HCT116 (cell line): ENCODE data around the gene CCR6. TPM values are rescaled to one million over a fixed set of nuclear protein-coding genes. Genes with fewer than 3 reads are reported as not detected.

ENCODE experiments used
- ATAC-seq: fragments of 200-7000 bp; cut with Tn5 transposase; 2 replicates; pipeline ENCODE4 v1.9.1; 2020; ENCODE audit warnings: mild to moderate bottlenecking, moderate library complexity
- BruUV-seq: library from RNA; stranded (reverse); fragments of 400-500 nt; replicated peaks from 2 replicates; lab custom pipeline; 2021; lab: Mats Ljungman, UMichigan
- CTCF ChIA-PET: fragments of 300-600 bp; sonication (Branson Sonifier 250); formaldehyde crosslinking; loops from one replicate; lab custom pipeline; 2021; ENCODE audit warnings: antibody characterized with exemption; lab: Charles Lee
- POLR2A ChIA-PET: fragments of 300-600, 350-600 bp; sonication (Branson Sonifier 250); formaldehyde crosslinking; loops from one replicate; lab custom pipeline; 2021; ENCODE audit warnings: antibody characterized with exemption; lab: Charles Lee
- RAD21 ChIA-PET, 2 experiments: fragments of 300-600 bp; sonication (Branson Sonifier 250); formaldehyde crosslinking; loops; one replicate each; lab custom pipeline; 2023; ENCODE audit warnings: low total read pairs in 2 of 2; ENCODE audit not compliant: uncharacterized antibody in 2 of 2, unreplicated experiment in 2 of 2, low non-redundant PET in 1 of 2; lab: Charles Lee
- DNase-seq: peaks from one replicate; pipeline ENCODE4 v3.0.0-alpha.2; 2010; ENCODE audit warnings: low read depth, low spot score
- H2AFZ ChIP-seq: fragments of 200-600 bp; shearing (Covaris generic), sonication (generic); 2 replicates; pipeline ENCODE4 v1.6.1; 2017; ENCODE audit warnings: low read depth, mixed run types, mixed read lengths, antibody characterized with exemption, low read length; ENCODE audit not compliant: poor library complexity, severe bottlenecking
- H3K27ac ChIP-seq: 2 replicates; pipeline ENCODE4 v1.5.1; 2012; ENCODE audit warnings: low read depth, low read length
- H3K27me3 ChIP-seq: fragments of 200-600 bp; sonication (generic); 2 replicates; pipeline ENCODE4 v1.6.1; 2016; ENCODE audit warnings: mixed run types, low read length, mixed read lengths; ENCODE audit not compliant: insufficient read depth
- H3K36me3 ChIP-seq, 2 experiments: fragments of 200-500 bp in 1 of 2; fragments of 200-600 bp in 1 of 2; sonication (Bioruptor generic) in 1 of 2; sonication (generic) in 1 of 2; 2 replicates each; pipeline versions ENCODE4 v1.5.1 to v1.6.1; 2014 to 2016; ENCODE audit warnings: low read length in 2 of 2, inconsistent platforms in 1 of 2, mixed read lengths in 1 of 2, mixed run types in 1 of 2; ENCODE audit not compliant: insufficient read depth in 2 of 2, control insufficient read depth in 1 of 2
- H3K4me1 ChIP-seq, 2 experiments: fragments of 200-600 bp in 1 of 2; sonication (generic) in 1 of 2; 2 replicates each; pipeline versions ENCODE4 v1.5.1 to v1.6.1; 2012 to 2017; ENCODE audit warnings: low read length in 2 of 2, inconsistent platforms in 1 of 2, mild to moderate bottlenecking in 1 of 2, mixed read lengths in 1 of 2, mixed run types in 1 of 2, moderate library complexity in 1 of 2; ENCODE audit not compliant: insufficient read depth in 2 of 2, control insufficient read depth in 1 of 2
- H3K4me2 ChIP-seq: fragments of 200-600 bp; sonication (generic); 2 replicates; pipeline ENCODE4 v1.6.1; 2017; ENCODE audit warnings: mixed run types, low read length, mixed read lengths
- H3K4me3 ChIP-seq, 2 experiments: fragments of 200-600 bp in 1 of 2; sonication (generic) in 1 of 2; replicated peaks in 1 of 2; 2 replicates each; pipeline ENCODE4 v1.5.1; 2011 to 2016; ENCODE audit warnings: low read length in 2 of 2, control low read depth in 1 of 2, low read depth in 1 of 2, mild to moderate bottlenecking in 1 of 2, mixed read lengths in 1 of 2, mixed run types in 1 of 2
- H3K79me2 ChIP-seq: fragments of 200-600 bp; sonication (generic); 2 replicates; pipeline ENCODE4 v1.6.1; 2017; ENCODE audit warnings: mild to moderate bottlenecking, mixed run types, low read length, moderate library complexity, mixed read lengths; ENCODE audit not compliant: insufficient read depth
- H3K9ac ChIP-seq: fragments of 200-600 bp; sonication (generic); 2 replicates; pipeline ENCODE4 v1.6.1; 2016; ENCODE audit warnings: low read length, mixed read lengths
- H3K9me2 ChIP-seq: fragments of 200-600 bp; sonication (generic), shearing (Covaris generic); 2 replicates; pipeline ENCODE4 v1.6.1; 2017; ENCODE audit warnings: mixed run types, mild to moderate bottlenecking, moderate library complexity; ENCODE audit not compliant: insufficient read depth
- H3K9me3 ChIP-seq, 2 experiments: fragments of 200-500 bp in 1 of 2; fragments of 200-600 bp in 1 of 2; sonication (Bioruptor generic) in 1 of 2; sonication (generic) in 1 of 2; 2 replicates each; pipeline ENCODE4 v1.6.1; 2014 to 2017; ENCODE audit warnings: low read length in 2 of 2, mixed read lengths in 2 of 2, inconsistent platforms in 1 of 2, low read depth in 1 of 2, mild to moderate bottlenecking in 1 of 2, mixed run types in 1 of 2, moderate library complexity in 1 of 2; ENCODE audit not compliant: control insufficient read depth in 1 of 2, insufficient read depth in 1 of 2
- H4K20me1 ChIP-seq: fragments of 200-600 bp; sonication (generic), shearing (Covaris generic); 2 replicates; pipeline ENCODE4 v1.6.1; 2017; ENCODE audit warnings: mixed run types, mild to moderate bottlenecking, moderate library complexity; ENCODE audit not compliant: insufficient read depth
- ATF3 ChIP-seq: IDR thresholded peaks from 2 replicates; pipeline ENCODE4 v1.6.1; 2012
- CBX3 ChIP-seq: IDR thresholded peaks from 2 replicates; pipeline ENCODE4 v1.6.1; 2012; ENCODE audit warnings: low read depth
- CEBPB ChIP-seq: IDR thresholded peaks from 2 replicates; pipeline ENCODE4 v1.6.1; 2012; ENCODE audit warnings: low read depth
- EGR1 ChIP-seq: IDR thresholded peaks from 2 replicates; pipeline ENCODE4 v1.6.1; 2012; ENCODE audit warnings: low read depth
- EZH2 ChIP-seq: fragments of 200-600 bp; sonication (generic); IDR thresholded peaks from 2 replicates; pipeline ENCODE4 v1.6.1; 2017; ENCODE audit warnings: antibody characterized with exemption, mixed run types
- EZH2phosphoT487 ChIP-seq: fragments of 200-600 bp; IDR thresholded peaks from 2 replicates; pipeline ENCODE4 v1.6.1; 2018; ENCODE audit warnings: antibody characterized with exemption, borderline replicate concordance
- JUND ChIP-seq: IDR thresholded peaks from 2 replicates; pipeline ENCODE4 v1.6.1; 2012
- MAX ChIP-seq: IDR thresholded peaks from 2 replicates; pipeline ENCODE4 v1.6.1; 2012
- POLR2AphosphoS5 ChIP-seq: IDR thresholded peaks from 2 replicates; pipeline ENCODE4 v1.6.1; 2011; ENCODE audit warnings: mild to moderate bottlenecking, low read depth, low read length, moderate library complexity
- RAD21 ChIP-seq: IDR thresholded peaks from 2 replicates; pipeline ENCODE4 v1.6.1; 2012; ENCODE audit warnings: low read depth, mild to moderate bottlenecking
- REST ChIP-seq: IDR thresholded peaks from 2 replicates; pipeline ENCODE4 v1.6.1; 2012; ENCODE audit warnings: low read depth
- SIN3A ChIP-seq: IDR thresholded peaks from 2 replicates; pipeline ENCODE4 v1.6.1; 2012; ENCODE audit warnings: low read depth
- SP1 ChIP-seq: IDR thresholded peaks from 2 replicates; pipeline ENCODE4 v1.6.1; 2012; ENCODE audit warnings: low read depth
- SRF ChIP-seq: IDR thresholded peaks from 2 replicates; pipeline ENCODE4 v1.6.1; 2012; ENCODE audit warnings: low read depth
- TCF7L2 ChIP-seq: IDR thresholded peaks from 2 replicates; pipeline ENCODE4 v1.7.0; 2011; ENCODE audit warnings: borderline replicate concordance, inconsistent platforms; ENCODE audit not compliant: insufficient read depth, insufficient read length; ENCODE audit errors: extremely low read depth
- YY1 ChIP-seq: IDR thresholded peaks from 2 replicates; pipeline ENCODE4 v1.6.1; 2011; ENCODE audit warnings: low read length, low read depth, moderate library complexity, mild to moderate bottlenecking; ENCODE audit not compliant: insufficient replicate concordance; ENCODE audit errors: extremely low read depth
- ZNF274 ChIP-seq: fragments of 200-500 bp; sonication (Bioruptor generic); IDR thresholded peaks from 2 replicates; pipeline ENCODE4 v1.6.1; 2014; ENCODE audit warnings: mild to moderate bottlenecking, low read depth, low read length, inconsistent platforms
- intact Hi-C: fragments of 100-400 bp; cut with micrococcal nuclease; formaldehyde crosslinking; loops from 2 replicates; pipeline ENCODE4 v1.10.0; 2022
- total RNA-seq: library from RNA; stranded (reverse); gene quantifications from one replicate; pipeline ENCODE4 v1.2.1, GENCODE V29; 2021; ENCODE audit not compliant: unreplicated experiment

Gene CCR6
- total RNA-seq, 1 experiment from 2014 or later, result not detected

GRCh38 chr6:167130008-167130677, 7.2 kb downstream of the CCR6 start:
- TF ChIP-seq CBX3, result no peak
- no peak for TF ChIP-seq POLR2AphosphoS5
- TF ChIP-seq SIN3A, result no peak
- TF ChIP-seq ATF3, result no peak
- no peak for TF ChIP-seq JUND
- TF ChIP-seq REST, result no peak
- TF ChIP-seq EGR1, result no peak
- no peak for TF ChIP-seq TCF7L2
- TF ChIP-seq YY1, result no peak
- TF ChIP-seq EZH2phosphoT487, result no peak
- TF ChIP-seq SRF, result no peak
- TF ChIP-seq ZNF274, result no peak
- no peak for TF ChIP-seq EZH2
- no peak for TF ChIP-seq RAD21
- no peak for TF ChIP-seq SP1
- TF ChIP-seq CEBPB, result no peak
- no peak for TF ChIP-seq MAX
- Histone ChIP-seq H4K20me1 (no peaks in the 10 kb centered on the region), H3K79me2 (no peaks in the 10 kb centered on the region), H3K9me3 (no peaks in the 10 kb centered on the region), H3K9me2 (no peaks in the 10 kb centered on the region), H2AFZ (no peak overlapping the region), H3K4me3 (no peak overlapping the region), H3K27ac (no peak overlapping the region), H3K4me2 (no peak overlapping the region), H3K27me3 (0 out of 2 replicates have a peak, but pooled peaks cover 3% of the 10 kb centered on the region), H3K4me1 (no peaks in the 10 kb centered on the region), H3K9ac (no peak overlapping the region), H3K36me3 (no peaks in the 10 kb centered on the region)
- intact Hi-C loops, result no loop called here
- ATAC-seq (no peak), DNase-seq (no peak)
- no TSS peak for BruUV-seq
- ChIA-PET RAD21 (no interaction called here), POLR2A (no interaction called here), CTCF (no interaction called here)
